GM19438 (cell line): ENCODE results near the gene ZNF638.

Source experiments
- ATAC-seq: cut with Tn5 transposase; IDR thresholded peaks from one replicate; pipeline ENCODE4 v1.9.1; 2021; ENCODE audit warnings: low read depth; ENCODE audit not compliant: unreplicated experiment

ZNF638 gene

DNA sequence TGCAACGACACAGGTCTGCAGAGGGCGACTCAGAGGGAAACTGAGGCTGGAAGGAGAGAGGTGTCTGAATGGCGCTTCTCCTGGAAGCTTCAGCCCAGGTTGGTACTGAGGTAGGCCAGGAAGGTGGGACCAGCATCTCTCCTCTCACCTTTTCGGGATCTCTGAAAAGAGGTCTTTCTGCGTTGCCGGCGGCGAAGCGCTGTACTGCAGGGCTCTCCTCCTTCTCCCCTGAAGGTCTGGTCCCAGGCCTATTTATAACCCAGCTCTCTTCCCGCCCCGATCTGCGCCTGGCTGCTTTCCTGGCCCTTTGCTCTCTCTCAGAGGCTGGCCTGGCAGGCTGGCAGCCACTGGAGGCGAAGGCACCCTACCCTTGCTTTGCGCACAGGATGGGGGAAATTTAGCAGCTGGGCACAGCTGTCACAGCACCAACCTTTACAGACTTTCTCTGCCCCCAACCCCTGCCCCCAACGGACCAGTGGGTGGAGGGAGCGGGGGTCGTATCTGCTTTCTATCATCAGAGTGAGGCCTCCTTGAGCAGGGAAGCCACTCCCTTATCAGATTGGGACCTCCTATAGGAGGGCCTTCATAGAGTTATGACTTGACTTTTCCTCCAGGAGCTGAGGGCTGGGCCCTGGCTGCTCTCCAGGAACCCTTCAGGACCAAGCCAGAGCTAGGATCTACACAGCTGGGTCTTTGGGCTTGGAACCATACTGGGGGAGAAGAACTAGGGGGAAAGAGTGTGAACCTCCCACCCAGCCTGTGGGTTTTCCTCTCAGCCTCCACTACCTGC, 122.8 kb downstream of the ZNF638 start:
- ATAC-seq = no peak

DNA sequence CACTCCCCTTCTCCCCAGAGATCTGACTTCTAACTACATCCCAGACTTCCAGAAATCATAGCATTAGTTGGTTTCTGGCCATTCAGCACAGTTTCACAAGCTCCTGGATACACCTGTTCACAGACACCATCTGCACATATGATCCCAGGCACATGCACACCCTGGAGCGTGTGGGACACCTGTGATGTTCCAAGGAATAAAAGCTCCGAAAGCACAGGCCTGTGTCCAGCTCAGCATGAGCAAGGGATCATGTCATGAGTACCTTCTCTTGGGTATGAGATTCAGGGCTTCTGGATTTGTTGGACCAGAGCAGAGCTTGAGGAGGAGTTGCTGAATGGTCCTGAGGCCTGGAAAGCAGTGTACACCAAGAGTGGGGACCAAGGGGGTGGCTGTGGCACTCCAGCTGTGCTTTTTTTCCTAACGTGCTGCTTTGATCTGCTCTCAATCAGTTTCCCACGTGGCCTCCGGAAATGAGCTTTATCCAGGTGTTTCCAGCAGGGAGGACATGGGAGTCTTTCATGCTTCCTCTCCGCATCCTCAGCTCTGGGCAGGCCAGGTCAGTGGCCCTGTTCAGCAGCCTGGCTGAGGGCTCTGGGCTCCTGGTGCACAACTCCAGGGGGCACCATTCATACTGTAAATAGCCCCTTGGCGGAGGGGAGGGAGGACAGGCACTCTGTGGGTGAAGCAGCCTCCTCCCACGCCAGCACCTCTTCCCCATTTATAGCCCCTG, 123.6 kb downstream of the ZNF638 start:
- no peak for ATAC-seq

- no peak for ATAC-seq
Observed at GRCh38 chr2:71455741-71456569, 124.4 kb downstream of the ZNF638 start.

GRCh38 chr2:71456617-71457016, 125.0 kb downstream of the ZNF638 start:
- ATAC-seq = no peak

DNA sequence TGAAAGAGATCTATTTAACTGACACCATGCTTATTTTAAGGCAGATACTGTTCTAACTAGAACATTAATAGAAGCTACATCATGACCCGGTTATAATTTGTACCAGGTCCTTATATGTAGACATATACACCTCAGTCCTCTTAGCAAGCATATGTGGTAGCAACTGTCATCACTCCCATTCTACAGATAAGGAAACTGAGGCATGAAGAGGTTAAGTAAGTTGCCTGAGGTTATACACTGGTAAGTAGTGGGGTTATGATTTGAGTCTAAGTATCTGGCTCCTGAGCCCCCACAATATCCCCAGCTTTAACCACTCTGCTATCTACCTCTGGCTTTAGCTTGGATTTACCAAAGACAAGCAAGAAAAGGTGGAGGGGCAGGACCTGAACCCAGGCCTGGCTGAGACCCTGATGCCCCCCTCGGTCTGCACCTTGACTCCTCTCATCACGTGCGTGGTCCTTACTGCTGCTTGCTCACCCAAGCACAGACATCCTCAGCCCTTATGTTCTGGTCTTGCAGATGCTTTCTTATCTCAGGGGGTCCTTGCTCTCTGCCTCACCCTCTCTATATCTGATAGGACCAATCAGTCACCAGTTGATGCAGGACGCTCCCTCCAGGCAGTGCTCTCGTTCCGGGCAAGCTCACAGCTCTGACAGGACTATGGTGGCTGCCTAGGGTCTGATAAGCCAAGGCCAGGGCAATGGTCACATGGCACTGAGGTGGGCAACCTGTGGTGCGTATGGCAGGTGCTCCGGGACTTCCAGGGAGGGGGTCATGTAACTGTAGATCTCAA, 125.7 kb downstream of the ZNF638 start:
- no peak for ATAC-seq

GRCh38 chr2:71457923-71458322, 126.3 kb downstream of the ZNF638 start:
- no peak for ATAC-seq

DNA sequence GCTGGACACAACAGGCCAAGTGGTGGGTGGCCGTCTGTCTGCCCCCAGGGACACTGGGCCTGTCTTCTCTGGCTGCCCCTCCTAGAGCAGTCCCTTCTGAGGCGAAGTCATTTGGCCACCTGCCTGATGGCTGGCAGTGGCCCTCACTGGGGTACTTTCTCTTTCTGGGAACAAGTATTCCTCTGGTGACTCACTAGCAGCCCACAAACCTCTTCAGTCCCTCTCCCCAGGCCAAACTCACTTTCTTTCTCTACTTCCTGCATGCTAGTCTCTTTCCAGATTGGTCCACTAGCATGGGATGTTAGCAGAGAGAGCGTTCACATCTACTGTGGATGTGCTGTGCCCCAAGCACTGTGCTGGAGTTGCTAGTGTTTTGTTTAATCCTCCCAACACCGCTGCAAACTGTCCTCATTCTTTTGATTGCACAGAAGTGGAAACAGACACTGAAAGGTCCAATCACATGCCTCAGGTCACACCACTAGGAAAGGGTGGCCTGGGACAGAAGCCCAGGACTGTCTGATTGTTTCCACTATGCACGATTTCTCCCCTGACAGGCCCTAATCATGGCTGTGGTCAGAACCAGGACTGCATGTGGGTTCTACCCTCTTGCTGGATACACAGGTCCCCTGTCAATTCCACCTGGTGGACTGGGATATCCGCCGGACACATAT, 127.0 kb downstream of the ZNF638 start:
- no peak for ATAC-seq

DNA sequence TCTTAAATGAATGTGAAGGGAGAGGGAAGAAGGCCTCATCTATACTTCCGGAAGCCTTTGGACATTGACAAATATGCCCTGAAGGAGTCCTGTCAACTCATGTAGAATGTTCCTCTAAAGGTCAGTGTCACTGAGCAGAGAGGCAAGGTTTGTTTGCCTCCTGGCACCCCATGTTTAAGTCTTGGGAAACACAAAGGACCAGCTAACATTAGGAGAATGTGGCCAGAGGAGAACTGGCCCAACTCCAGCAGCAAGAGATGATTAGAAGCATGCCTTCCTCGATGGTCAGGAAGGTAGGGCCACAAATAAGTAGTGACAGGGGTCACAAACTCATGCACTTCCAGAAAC, 127.5 kb downstream of the ZNF638 start:
- ATAC-seq = no peak

DNA sequence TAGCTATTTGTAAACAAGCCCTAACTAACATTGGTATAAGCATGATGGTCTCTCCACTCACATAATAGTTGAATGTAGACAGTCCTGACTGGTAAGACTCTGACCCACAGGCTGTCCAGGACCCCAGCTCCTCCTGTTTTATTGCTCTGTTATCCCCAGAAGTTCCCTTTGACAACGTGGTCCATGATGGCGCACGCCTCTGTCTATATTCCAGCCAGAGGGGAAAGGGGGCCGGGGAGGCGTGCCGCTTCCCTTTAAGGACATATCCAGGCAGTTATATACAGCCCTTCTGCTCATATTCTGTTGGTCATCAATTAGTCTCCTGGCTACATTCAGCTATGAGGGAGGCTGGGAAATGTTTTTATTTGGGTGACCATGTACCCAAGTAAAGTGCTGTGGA, 128.5 kb downstream of the ZNF638 start:
- ATAC-seq = no peak

GRCh38 chr2:71460595-71461303, 129.2 kb downstream of the ZNF638 start:
- no peak for ATAC-seq

DNA sequence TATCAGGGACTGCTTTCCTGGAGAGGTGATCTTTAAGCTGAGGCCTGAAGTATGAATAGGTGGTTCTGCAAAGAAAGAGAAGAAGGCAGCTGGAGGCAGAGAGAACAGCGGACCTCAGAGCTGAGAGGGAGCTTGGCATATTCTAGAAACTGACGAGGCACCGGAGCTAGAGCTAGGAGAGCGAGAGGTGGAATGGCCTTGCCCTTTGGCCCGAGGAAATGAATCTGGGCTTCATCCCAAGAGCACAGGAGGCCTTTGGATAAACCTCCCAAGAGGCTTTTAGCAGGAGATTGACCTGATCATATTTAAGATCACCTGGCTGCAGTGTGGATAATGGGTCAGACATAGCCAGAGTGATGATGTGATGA, 129.7 kb downstream of the ZNF638 start:
- ATAC-seq = no peak

DNA sequence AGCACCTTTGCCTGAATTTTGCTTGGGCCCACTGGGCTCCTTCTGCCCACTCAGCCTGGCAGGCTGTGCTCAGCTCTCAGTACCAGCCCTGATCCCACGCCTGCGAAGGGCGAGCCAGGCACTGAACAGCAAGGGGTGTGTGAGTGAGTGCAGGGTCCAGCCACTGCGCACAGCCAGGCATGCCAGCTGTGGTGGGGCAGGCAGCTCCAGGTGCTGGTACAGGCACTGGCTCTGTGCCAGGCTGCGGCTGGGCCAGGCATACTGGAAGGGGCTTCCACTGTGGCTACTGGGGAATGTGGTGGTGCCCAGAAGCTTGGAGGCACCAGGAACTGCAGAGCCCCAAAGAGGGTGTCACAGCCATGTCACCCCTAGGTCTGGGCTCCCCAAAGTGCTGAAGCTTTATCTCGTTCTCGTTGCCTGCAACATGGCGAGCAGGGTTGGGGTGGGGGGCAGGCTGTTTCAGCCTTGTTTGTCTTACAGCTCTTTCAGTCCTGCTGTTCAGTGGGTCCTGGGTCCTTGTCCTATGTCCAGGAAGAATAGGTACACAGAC, 130.5 kb downstream of the ZNF638 start:
- no peak for ATAC-seq

- no peak for ATAC-seq
Observed at GRCh38 chr2:71462641-71463341, 131.2 kb downstream of the ZNF638 start.

GRCh38 chr2:71463342-71463654, 131.7 kb downstream of the ZNF638 start:
- no peak for ATAC-seq

DNA sequence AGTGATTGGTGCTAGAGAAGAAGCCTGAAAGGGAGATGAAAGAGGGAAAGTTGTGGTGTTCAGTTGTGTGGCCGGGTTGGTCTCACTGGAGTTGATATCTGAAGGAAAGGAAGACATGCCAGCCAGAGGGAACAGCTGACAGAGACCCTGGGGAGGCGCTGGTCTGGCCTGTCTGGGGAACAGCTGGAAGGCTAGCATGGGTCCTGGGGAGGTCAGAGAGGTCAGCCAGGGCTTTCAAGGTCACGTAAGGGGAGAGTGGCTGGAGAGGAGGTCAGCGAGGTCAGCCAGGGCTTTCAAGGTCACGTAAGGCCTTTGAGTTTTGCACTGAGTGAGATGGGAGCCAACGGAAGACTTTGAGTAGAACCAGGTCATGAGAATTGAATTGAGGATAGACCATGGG, 132.8 kb downstream of the ZNF638 start:
- ATAC-seq = no peak

DNA sequence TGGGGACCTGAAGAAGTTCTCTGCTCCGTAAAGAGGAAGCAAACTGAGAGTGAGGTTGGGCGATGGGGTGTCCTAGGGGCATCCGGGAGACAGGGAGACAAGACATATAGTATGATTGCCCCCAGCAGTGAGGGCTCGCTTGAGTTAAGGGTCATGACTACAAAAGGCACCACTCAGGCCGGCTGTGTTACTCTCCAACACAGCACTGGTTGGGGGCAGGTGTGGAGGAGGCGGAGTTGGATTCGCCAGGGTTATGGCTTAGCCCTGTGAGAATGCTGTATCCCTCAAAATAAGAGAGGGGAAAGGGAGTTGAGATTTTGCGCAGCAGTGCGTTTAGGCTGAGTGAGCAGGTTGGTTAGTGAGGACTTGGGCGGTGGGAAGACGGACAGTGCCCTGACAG, 133.8 kb downstream of the ZNF638 start:
- ATAC-seq = no peak

- no peak for ATAC-seq
Observed at GRCh38 chr2:71465961-71466300, 134.3 kb downstream of the ZNF638 start.

- no peak for ATAC-seq
Observed at GRCh38 chr2:71466301-71467179, 135.0 kb downstream of the ZNF638 start.
